ENCODE data around the gene DFFB.

GRCh38 chr1:3858231-3858981, 1.1 kb downstream of the DFFB start:
- no peak for TF ChIP-seq FIP1L1 (IDR thresholded peaks at IDR 0.05; ENCODE audit: borderline replicate concordance, insufficient read depth, low read depth, low read length)
- TF ChIP-seq RFX3 (CRISPR knock-in tag; IDR thresholded peaks at IDR 0.05) = no peak
- TF ChIP-seq JUND (CRISPR knock-in tag; IDR thresholded peaks at IDR 0.05) = no peak
- no peak for TF ChIP-seq TAF1 (CRISPR knock-in tag; IDR thresholded peaks at IDR 0.05)

Data from HepG2 (cell line).